T follicular helper cell (primary cell): ENCODE data around the gene CDH4.
"Not testable (repeated sequence)": the region's sequence is repeated elsewhere in the genome, so short reads cannot be mapped to it uniquely, and the experiment has no call there.

ENCODE experiments used
- DNase-seq: peaks from one replicate; pipeline ENCODE4 v3.0.0-alpha.2; 2020; ENCODE audit warnings: low read depth

The CDH4 gene

GRCh38 chr20:61387204-61387953 lies 135.3 kb downstream of the CDH4 start:
- DNase-seq, result no peak

GRCh38 chr20:61387954-61388348 lies 135.9 kb downstream of the CDH4 start:
- DNase-seq, result no peak

DNA sequence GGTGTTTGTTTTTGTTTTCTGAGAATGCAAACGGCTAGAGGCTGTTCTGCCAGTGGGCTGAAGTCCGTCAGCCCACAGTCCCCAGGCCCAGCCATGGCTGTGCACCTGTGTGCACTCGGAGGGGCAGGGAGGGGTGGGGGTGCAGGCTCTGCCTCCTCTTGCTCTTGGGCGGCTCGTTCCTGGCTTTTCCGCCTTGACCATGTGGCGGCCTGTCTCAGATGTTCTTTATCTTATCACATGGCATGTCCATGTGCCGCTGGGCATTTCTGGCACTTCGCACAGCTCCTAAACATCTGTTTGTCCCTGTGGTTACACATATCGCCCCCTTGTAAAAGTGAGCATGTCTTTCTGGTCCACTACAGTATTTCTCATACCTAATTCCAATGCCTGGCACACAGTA lies 137.0 kb downstream of the CDH4 start:
- DNase-seq, result no peak

- DNase-seq, result no peak
Measured at GRCh38 chr20:61391185-61391584, 139.1 kb downstream of the CDH4 start.

GRCh38 chr20:61391812-61392520 lies 139.9 kb downstream of the CDH4 start:
- no peak for DNase-seq

- DNase-seq, result no peak
Measured at GRCh38 chr20:61394088-61394799, 142.2 kb downstream of the CDH4 start.

GRCh38 chr20:61396262-61396848 lies 144.3 kb downstream of the CDH4 start:
- no peak for DNase-seq

DNA sequence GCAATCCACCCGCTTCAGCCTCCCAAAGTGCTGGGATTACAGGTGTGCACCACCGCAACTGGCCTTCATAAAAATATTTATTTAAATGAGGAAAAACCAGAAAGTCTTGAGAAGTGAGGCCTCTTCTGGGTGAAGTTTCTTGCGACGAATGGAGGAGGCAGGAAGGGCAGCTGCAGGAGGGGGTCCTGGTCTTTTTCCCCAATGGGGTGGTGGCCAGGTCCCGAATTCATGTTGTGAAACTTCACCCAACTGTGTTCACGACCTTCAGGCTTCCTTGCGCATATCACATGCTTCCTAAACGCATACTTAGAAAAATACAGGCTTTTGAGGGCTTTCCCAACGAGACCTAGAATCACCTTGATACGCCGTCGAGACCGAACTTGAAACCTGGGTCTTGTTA lies 145.1 kb downstream of the CDH4 start:
- no peak for DNase-seq

DNA sequence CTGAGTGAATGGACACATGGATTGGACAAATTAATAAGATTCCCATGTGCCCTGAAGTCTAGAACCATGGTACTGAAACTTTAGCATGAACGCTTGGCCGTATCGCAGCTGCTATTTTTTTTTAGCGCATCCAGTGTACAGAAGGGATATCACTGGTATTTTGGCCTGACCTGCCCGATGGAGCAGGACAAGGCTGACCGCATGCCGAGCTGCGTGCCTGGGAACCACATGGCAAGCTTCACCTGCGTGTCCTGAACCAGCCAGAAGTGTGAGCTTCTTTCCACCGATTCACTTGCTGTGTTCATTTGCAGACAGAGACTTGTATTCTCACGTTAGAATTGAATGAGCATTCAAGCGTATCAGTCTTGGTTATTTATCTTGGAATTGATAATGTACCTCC lies 145.7 kb downstream of the CDH4 start:
- no peak for DNase-seq

GRCh38 chr20:61399433-61399832 lies 147.4 kb downstream of the CDH4 start:
- DNase-seq, result no peak

GRCh38 chr20:61400499-61400898 lies 148.4 kb downstream of the CDH4 start:
- DNase-seq, result no peak

- DNase-seq, result no peak
Measured at GRCh38 chr20:61404303-61404702, 152.2 kb downstream of the CDH4 start.

DNA sequence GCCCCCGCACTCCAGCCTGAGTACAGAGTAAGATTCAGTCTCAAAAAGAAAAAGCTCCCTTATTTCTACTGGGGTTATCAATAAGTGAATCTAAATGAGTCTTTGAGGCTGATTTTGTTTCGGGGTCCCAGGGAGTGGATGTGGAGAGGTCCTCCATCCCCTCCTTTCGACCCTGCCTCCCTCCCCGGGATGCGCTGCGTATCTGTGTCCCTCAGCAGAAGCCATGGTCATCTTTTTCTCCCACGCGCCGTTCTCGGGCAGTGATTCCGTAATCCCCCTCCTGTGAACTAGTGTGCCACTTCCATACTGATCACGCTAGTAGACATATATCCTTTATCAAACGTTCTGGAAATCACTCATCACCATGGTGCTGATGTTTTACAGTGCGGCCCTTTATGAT lies 152.9 kb downstream of the CDH4 start:
- DNase-seq, result no peak

DNA sequence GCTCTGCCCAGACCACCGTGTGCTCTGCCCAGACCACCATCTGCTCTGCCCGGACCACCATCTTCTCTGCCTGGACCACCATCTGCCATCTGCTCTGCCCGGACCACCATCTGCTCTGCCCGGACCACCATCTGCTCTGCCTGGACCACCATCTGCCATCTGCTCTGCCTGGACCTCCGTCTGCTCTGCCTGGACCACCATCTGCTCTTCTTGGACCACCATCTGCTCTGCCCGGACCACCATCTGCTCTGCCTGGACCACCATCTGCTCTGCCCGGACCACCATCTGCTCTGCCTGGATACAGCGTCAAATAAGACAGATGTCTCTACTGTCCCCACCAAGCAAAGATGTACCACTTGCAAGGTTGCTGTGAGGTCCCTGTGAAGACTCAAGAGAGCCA lies 154.7 kb downstream of the CDH4 start:
- not testable (repeated sequence) for DNase-seq

DNA sequence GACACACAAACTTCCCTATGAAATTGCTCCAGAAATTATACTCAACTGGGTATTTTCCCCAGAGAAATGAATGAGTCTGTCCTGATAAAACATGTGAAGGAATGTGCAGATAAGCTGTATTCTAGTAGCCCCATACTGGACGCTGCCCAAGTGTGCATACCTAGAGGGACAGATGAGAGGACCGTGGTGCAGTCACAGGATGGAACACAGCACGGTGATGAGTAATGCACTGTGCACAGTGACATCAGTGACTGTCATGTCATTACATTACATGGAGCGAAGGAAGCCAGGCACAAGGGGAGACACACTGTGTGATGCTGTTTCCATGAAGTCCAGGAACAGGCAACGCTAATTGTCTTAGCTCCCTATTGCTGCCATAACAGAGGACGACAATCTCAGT lies 155.5 kb downstream of the CDH4 start:
- DNase-seq, result no peak

DNA sequence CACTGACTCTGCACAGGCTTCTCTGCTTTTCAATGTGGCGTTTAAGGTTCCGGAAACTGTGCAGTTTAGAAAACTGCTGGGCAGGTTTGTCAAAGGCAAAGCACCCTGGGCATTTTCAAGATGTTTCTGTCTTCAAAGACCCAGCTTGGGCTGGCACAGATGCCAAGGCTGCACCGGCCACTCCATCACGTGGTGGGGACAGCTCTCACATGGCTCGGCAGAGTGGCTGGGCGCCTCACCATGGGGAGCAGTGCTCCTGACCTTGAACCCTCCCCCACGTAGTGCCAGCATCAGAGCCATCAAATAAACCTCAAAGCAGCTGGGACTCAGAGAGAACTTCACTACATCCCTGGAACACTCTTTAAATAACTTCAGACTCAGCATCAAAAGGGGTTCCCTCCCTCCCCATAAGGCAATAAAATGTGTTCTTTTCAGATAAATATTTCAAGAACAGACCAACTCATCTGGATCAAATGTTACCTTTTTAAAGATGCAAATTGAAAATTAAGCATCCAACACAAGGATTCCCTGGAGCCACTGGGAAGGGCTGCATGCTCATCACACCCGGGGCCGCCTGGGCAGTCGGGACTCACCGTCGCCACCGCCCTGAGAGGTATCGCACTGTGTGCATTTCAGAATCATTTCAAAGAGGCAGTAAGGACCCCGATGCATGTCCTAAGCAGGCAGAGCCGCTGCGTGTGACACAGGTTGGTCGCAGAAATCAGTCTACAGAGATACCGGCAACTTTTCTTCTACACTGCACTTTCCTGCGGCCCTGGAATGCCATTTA lies 157.1 kb downstream of the CDH4 start:
- DNase-seq, result no peak

DNA sequence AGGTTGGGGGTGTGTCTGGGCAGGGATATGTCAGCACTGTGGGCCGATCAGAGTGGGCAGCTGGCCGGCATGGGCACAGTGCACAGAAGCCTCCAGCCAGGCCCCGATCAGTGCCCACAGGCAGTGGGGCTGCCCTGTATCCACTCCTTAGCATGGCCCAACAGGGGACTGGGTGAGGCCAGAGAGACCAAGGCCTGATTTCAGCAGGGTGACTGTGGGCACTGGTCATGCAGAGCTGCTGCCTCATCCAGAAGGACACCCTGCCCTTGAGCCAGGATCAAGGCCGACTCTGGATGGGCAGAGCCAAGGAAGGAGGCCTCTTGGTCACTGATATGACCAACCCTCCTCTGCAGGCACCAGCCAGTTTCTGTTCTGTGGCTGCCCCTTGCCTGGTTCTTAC lies 159.7 kb downstream of the CDH4 start:
- no peak for DNase-seq

DNA sequence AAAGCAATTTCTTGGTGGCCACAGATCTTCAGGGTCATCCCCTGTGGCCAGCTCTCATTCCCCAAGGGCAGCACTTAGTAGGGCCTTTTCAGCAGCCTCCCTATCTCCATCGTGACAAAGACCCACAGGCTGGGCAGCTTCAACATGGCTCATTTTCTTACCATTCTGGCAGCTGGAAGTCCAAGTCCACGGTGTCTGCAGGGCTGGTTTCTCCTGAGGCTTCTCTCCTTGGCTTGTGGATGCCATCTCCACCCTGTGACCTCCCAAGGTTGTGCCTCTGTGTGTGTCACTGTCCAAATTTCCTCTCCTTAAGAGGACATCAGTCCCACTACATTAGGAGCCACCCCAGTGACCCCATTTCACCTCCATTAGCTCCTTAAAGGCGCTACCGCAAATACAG lies 161.7 kb downstream of the CDH4 start:
- DNase-seq, result no peak

DNA sequence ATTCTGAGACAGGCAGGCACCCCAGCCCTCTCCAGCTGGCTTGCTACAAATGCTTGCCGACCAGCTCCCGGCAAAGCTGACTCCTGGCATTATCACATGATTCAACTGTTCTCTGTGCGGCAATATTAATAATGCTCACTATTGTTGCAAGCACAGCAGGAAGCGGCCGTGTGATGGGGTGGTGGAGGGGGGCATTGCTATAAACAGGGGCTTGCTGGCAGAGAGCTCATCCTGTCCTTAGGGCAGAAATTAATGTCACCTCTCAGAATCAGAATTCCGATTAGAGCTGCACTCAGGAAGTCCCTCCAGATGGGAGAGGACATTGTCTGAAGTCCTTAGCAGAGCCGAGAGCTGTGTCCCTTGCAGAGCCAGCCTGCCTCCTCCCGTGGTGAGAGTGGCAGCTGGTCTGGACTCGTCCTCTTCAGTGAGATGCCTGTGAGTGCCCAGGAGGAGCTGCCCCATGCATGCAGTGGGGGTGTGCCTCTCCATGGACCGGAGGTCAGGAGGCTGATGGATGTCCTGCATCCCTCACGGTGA lies 162.5 kb downstream of the CDH4 start:
- no peak for DNase-seq

DNA sequence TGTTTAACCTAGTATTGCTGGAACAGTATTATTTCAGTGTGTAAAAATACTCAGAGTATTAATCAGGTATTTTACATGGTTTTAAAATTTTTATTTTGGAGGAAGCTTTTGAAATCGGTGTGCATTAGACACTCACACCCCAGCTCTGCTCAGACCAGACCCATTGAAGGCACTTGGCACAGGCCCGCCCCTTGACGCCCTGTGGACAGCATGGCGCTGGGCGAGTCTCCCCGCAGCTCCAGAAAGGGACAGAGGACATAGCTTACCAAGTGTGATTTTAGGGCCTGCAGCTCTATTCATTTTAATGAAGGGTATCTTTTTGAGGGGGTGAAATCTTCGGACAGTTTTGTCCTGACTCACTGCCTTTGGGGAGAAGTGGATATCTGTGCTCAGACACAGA lies 164.5 kb downstream of the CDH4 start:
- DNase-seq, result no peak

DNA sequence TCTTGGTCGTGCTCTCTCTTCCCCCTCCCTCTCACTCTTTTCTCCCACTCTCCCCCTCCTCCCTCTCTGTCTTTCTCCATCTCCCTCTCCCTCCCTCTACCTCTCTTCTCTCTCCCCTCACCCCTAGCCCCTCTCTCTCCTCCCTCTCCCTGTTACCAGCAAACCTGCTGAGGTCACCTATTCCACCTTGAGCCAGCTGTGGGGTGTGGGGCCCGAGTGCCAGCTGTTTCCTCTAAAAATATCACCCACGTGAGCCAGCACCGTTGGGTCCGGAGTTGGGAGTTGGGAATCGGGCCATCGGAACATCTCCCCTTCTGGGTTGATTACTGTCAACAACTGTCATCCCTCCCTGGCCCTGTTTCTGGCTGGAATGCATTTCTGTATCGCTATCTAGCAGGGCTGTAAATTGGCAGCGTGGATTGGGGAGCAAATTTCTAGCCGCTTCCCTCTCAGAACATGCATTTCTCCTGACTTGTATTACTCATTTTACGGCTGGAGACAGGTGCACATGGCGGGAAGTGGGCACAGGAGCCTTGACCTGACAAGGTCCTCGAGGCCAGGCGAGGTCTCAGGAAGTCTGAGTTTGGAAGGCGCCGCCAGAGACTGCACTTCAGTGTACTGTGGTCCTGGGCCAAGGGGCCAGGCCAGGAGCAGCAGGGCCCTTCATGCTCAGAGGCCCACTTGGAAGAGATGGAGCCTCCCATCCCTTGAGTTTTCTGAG lies 165.3 kb downstream of the CDH4 start:
- DNase-seq, result no peak
